Occipital lobe (tissue), 2 donors: ENCODE measurements around the gene PRELP. TPM values are rescaled to one million over a fixed set of nuclear protein-coding genes. Genes with fewer than 3 reads are reported as not detected.
"Not testable (repeated sequence)": the region's sequence is repeated elsewhere in the genome, so short reads cannot be mapped to it uniquely, and the experiment has no call there.

Experiments
- DNase-seq: peaks from one replicate; lab custom pipeline; 2025; lab: John Stamatoyannopoulos, UW
- total RNA-seq: library from RNA; depleted of rRNA; stranded (reverse); fragments of >200 nt; gene quantifications from one replicate; pipeline ENCODE4 v1.2.3, GENCODE V29; 2014

Gene PRELP
- 0.16 TPM for total RNA-seq

DNA sequence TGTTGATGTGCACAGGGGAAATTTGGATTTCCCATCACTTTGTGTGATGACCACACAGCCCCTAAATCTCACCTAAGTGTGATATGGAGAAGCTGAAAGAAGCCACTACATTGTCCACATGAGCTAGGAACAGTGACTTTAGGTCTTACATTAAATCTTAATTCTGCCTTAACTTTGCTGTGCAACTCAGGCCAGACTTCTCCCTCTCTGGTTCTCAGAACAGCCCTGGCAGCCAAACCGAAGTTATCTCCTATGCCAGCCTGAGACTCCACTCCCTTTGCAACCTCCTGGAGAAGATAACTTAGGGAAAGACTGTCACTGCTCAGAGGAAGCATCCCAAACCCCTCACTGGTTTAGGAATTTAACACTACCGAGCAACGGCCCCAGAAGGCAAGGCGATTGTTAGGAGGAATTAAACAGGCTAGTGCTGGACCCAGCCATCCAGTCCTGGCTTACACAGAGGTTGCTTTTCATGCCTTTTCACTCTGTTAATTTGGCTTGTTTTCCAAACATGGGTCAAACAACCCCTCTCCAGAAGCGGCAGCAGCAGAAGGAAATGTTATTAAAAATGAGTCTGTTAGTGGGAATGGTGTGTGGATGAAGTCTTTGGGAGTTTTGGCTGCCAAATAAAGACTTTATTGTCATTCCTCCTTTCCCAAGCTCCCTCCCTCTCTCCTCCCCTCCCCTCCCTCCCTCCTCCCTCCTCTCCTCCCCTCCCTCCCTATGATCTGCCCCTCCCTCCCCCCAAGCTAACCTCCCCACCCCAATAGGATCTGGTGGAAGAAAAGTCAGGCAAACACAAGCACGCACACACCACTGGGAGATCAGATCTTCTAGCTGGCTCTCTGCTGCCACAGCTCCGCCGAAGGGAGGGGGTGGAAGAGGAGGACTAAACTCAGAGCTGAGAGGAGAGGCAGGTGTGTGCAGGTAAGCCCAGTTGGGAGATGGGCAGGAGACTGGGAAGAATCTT lies at the start of gene PRELP:
Gene PRELP, plus strand, starts transcription at position 795 of the 970 bp plus-strand sequence. CDS start 7,379 bp downstream, outside the sequence.
- no peak for DNase-seq

GRCh38 chr1:203426366-203426765 lies 49.2 kb upstream of the PRELP start:
- no peak for DNase-seq

DNA sequence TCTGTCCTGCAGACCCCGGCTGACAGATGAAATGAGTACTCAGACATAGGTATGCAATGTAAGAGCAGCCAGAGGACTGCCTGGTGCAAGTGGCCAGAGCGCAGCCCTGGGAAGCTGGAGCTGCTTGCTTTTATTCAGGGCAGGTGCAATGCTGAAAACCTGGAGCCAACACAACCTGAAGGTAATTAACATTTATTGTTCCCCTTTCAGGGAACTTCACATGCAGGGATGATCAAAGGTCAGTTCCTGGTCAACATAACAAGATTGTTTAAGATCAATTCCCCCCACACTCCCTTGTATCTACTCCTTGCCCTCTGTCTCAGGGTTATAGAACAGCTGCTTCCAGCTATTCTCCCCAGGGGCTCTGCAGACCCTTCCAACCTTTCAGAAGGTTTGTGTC lies 48.7 kb upstream of the PRELP start:
- DNase-seq: no peak

- no peak for DNase-seq
Observed at GRCh38 chr1:203427451-203427850, 48.2 kb upstream of the PRELP start.

- DNase-seq: no peak
Observed at GRCh38 chr1:203428981-203429599, 46.5 kb upstream of the PRELP start.

DNA sequence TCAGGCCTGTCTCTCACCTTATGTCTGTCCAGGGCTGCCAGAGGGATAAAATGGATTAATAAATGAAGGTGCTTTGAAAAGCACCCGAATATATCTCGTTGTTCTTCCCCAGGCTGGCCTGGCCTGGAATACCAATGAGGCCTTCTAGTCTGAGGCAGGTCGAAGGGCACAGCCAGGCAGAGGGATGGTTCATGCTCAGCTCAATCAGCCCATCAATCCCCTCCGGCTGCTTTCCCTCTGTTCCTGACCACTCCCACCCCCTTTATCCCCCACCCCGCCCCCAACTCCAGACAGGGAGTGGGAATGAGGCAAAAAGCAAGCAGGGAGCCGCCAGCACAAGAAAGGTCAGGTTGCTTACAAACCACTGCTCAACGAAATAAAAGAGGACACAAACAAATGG lies 40.0 kb upstream of the PRELP start:
- no peak for DNase-seq

GRCh38 chr1:203437696-203438315 lies 37.8 kb upstream of the PRELP start:
- DNase-seq: no peak

DNA sequence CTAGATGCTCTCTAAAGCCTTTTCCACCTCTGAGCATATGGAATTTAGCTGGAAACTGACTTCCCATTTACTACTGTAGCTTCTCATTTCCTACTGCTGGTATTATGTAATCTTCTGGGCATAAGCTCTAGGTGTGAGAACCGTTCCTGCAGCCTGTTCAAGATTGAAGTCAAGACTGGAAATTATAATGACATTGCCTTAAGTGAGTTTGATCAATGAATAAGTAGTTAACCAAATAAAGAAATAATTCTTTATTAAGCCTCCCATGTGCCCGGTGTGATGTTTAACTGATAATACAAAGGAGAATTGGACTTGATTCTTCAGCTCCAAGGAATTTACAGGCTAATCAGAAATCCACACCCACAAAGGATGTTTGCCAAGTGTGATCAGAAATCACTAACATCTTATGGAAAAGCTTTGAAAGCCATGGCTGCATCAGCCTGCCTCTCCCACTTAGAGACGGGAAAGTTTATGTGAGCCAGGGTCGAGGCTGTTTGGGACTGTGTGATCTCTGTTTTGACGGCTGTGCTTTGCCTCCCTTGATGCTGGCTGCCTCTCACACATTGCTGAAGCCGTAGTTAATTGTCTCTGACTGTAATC lies 36.4 kb upstream of the PRELP start:
- DNase-seq: no peak

DNA sequence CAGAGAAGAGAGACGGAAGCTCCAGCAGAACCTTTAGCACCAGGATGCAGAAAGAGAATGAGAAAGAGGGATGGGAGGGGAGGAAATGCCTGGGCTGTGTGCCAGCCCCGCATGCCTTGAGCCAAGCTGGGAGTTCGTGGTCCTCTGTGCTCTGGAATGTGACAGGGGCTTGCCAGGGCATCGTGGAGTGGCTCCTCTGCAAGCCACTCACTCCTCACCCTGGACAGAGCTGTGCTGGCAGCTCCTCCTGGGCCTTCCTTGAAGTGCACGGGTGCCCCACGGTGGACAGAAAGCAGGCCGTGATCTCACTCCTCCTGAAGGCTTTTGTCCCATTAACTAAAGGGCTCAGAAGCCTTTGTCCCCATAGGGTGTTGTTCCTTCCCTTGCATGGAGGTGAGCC lies 34.8 kb upstream of the PRELP start:
- peak; percentile 23 for DNase-seq

DNA sequence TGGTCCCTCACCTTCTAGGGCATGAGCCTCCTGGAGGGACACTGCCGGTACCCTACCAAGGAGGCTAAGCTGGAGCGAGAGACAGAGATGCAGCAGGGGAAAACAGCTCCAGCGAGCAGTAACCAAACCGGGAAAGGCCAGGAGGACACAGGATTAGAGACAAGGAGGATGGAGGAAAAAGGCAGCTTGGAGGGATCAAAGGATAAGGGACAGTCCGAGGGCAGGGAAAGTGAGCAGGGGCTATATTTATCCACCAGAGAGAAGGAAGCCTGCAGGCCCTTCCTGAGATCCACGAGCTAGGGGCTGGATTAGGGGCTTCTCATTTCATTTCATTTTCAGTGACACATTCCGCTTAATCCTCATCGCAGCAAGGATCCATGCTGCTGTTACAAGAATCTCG lies 33.8 kb upstream of the PRELP start:
- DNase-seq: no peak

DNA sequence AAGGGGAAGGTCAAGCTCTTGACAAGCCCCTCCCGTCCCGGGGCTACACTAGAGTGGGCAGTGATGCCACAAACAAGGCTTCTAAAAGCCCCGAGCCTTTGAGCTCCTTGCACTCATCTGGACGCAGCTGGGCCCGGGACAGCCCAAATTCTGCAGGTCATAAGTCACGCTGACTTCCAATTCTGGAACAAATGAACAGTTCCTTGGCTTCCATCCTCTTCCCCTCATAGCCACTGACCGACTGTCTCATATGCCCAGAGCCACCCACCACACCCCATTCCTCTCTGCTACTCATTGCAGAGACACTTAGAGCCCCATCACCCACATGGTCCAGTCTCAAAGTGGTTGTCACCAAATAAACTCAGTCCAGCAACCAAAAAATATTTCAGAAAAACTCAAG lies 32.8 kb upstream of the PRELP start:
- no peak for DNase-seq

GRCh38 chr1:203443296-203443695 lies 32.3 kb upstream of the PRELP start:
- DNase-seq: no peak

GRCh38 chr1:203444171-203444576 lies 31.4 kb upstream of the PRELP start:
- no peak for DNase-seq

DNA sequence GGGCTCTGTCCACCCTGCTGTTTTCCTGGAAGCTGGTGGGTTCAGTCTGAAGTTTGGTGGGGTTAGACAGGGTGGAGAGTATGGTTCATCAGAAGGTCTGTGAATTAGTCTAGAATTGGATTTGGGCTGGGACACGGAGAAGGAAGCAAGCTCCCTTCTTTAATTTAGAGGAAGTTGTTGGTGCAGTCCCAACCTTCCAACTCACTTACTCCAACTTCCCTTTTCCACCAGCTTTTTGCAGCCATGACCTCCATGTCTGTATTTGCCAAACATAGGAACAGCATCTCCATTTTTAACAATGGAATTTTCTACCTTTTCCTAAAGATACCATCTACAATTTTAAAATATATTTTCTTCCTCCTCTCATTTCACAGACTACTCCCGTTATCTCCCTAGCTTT lies 28.5 kb upstream of the PRELP start:
- DNase-seq: no peak

DNA sequence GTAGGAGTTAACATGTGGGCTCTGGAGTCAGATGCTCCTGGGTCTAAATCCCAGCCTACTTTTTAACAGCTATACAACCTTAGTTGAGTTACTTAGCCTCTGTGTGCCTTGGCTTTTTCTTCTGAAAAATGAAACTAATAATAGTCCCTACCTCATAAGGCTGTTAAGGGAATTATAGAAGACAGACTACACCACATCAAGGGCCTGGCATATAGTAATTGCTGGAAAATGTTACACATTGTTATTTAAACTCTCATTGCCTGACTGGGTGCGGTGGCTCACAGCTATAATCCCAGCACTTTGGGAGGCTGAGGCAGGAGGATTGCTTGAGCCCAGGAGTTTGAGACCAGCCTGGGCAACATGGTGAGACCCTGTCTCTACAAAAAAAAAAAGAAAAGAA lies 28.0 kb upstream of the PRELP start:
- not testable (repeated sequence) for DNase-seq

DNA sequence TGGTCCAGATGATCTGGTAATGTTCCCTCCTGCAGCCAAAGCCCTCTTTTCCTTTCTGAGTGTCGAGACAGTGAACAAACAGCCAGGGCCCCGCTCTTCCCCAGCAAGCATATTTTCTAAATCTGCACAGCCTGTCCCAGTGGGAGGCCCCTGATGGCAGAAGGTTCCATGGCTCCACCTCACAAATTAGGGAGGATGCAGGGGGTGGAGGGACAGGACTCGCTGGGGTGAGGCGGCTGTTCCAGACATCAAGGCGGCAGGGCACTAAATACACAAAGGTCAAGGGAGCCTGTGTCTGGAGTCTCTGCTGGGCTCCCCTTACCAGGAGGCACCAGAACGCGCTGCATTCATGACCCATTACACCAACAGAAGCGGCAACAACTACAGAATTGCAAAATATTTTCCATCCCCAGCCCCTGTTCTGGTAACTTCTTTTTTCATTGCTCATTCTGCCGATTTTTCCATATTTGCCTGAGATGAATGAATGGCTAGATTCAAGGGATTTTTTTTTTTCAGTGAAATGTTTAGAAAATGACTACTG lies 27.0 kb upstream of the PRELP start:
- no peak for DNase-seq

GRCh38 chr1:203450001-203450400 lies 25.6 kb upstream of the PRELP start:
- no peak for DNase-seq

GRCh38 chr1:203450479-203451149 lies 25.0 kb upstream of the PRELP start:
- no peak for DNase-seq

GRCh38 chr1:203451836-203452784 lies 23.5 kb upstream of the PRELP start:
- DNase-seq: no peak

DNA sequence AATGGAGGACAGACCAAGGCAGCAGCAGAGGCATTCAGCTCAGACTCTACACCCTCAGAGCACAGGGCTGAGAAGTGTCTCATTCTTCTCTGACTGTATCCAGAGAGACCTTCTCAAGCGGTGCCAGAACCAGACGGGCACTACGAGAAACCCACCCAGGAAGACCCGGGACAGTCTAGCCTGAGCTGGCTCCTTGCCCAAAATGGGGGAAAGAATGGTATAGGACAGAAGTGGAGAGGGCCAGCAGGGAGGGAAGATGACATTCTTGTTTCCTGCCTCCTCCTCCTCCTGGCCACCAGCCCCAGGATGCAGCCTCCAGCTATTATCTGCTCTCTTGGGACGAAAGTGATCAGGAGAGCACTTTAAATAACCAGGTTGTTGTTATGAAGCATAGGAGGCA lies 22.6 kb upstream of the PRELP start:
- DNase-seq: no peak
